Measurements from ENCODE around the gene CCDC120. TPM values are rescaled to one million over a fixed set of nuclear protein-coding genes. Genes with fewer than 3 reads are reported as not detected.

The CCDC120 gene
- total RNA-seq, 4 donors from 2014 or later = 0.07 to 0.55 (median 0.40) TPM

DNA sequence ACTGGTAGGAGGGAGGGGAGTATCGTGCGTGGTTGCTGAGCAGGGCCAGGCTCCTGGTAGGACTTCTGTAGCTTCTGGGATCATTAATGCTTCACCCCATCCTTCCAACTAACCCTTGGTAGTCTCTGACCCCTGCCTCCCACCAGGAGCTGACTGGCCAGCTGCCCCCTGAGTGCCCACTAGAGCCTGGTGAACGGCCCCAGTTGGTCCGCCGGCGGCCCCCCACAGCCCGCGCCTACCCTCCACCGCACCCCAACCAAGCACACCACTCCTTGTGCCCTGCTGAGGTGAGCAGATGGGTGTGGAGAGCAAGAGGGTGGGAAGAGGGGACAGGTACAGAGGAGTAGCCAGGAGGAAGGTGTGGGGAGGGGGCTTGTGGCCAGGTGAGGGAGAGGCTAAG is 4.9 kb downstream of the CCDC120 start:
- in situ Hi-C loops (cut with MboI; ENCODE audit: low sequenced_read_pairs in 4 of 4) (no loop called here), intact Hi-C loops (cut with DNase I; ENCODE audit: low total_unique reads) (no loop called here)
- Histone ChIP-seq H3K4me3 (no peak overlapping the region), H3K27ac (no peak overlapping the region), H3K27me3 (no peaks in the 10 kb centered on the region), H3K36me3 (no peaks in the 10 kb centered on the region), H3K9me3 (no peaks in the 10 kb centered on the region), H3K4me1 (no peaks in the 10 kb centered on the region)
- no peak for TF ChIP-seq POLR2A (IDR thresholded peaks at IDR 0.05)
- TF ChIP-seq, protein P1, sequence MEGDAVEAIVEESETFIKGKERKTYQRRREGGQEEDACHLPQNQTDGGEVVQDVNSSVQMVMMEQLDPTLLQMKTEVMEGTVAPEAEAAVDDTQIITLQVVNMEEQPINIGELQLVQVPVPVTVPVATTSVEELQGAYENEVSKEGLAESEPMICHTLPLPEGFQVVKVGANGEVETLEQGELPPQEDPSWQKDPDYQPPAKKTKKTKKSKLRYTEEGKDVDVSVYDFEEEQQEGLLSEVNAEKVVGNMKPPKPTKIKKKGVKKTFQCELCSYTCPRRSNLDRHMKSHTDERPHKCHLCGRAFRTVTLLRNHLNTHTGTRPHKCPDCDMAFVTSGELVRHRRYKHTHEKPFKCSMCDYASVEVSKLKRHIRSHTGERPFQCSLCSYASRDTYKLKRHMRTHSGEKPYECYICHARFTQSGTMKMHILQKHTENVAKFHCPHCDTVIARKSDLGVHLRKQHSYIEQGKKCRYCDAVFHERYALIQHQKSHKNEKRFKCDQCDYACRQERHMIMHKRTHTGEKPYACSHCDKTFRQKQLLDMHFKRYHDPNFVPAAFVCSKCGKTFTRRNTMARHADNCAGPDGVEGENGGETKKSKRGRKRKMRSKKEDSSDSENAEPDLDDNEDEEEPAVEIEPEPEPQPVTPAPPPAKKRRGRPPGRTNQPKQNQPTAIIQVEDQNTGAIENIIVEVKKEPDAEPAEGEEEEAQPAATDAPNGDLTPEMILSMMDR (IDR thresholded peaks at IDR 0.05 in 4 of 5, conservative IDR thresholded peaks at IDR 0.05 in 1 of 5) = no peak
- ATAC-seq (no peak), DNase-seq (no peak)

DNA sequence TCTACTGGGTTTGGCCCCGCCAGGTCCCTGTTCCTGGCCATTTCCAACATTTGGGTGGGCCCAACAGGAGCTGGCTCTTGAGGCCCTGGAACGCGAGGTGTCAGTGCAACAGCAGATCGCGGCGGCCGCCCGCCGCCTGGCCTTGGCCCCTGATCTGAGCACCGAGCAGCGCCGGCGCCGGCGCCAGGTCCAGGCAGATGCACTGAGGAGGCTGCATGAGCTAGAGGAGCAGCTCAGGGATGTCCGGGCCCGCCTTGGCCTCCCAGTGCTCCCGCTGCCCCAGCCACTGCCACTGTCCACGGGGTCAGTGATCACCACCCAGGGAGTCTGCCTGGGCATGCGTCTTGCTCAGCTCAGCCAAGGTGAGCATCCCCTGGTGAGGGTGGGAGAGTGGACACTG is 5.5 kb downstream of the CCDC120 start:
- H3K4me1 ChIP-seq = no peaks in the 10 kb centered on the region
- intact Hi-C loops (cut with DNase I; ENCODE audit: low total_unique reads) (no loop called here), in situ Hi-C loops (cut with MboI; ENCODE audit: low sequenced_read_pairs in 4 of 4) (no loop called here)
- TF ChIP-seq POLR2A (IDR thresholded peaks at IDR 0.05) = no peak
- TF ChIP-seq, protein P1 (IDR thresholded peaks at IDR 0.05 in 4 of 5, conservative IDR thresholded peaks at IDR 0.05 in 1 of 5) = no peak
- no peak overlapping the region for H3K27ac ChIP-seq
- ATAC-seq (no peak), DNase-seq (no peak)
- no peaks in the 10 kb centered on the region for H3K9me3 ChIP-seq
- no peak overlapping the region for H3K4me3 ChIP-seq
- H3K36me3 ChIP-seq = no peaks in the 10 kb centered on the region
- H3K27me3 ChIP-seq = no peaks in the 10 kb centered on the region

DNA sequence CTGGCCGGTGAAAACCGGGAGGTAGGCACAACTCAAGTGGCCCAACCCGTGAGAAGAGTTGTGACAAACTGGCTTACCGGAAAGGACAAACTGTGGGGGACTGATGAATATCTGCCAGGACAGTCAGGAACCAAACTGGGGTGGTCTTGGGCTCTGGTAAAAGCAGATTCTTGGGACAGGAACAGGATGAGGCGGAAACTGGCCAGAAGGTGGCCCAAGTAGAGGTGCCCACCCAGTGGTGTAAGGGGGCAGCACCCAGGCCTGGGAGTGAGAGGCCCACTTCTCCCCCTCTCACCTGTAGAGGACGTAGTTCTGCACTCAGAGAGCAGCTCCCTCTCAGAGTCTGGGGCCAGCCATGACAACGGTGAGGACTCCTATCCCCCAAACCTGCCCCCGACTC is 5.9 kb downstream of the CCDC120 start:
- H3K36me3 ChIP-seq = no peaks in the 10 kb centered on the region
- DNase-seq (no peak), ATAC-seq (no peak)
- no peak overlapping the region for H3K27ac ChIP-seq
- H3K4me3 ChIP-seq = no peak overlapping the region
- TF ChIP-seq, protein P1 (IDR thresholded peaks at IDR 0.05 in 4 of 5, conservative IDR thresholded peaks at IDR 0.05 in 1 of 5) = no peak
- TF ChIP-seq POLR2A (IDR thresholded peaks at IDR 0.05) = no peak
- H3K9me3 ChIP-seq = no peaks in the 10 kb centered on the region
- in situ Hi-C loops (cut with MboI; ENCODE audit: low sequenced_read_pairs in 4 of 4) (no loop called here), intact Hi-C loops (cut with DNase I; ENCODE audit: low total_unique reads) (no loop called here)
- no peaks in the 10 kb centered on the region for H3K27me3 ChIP-seq
- no peaks in the 10 kb centered on the region for H3K4me1 ChIP-seq

DNA sequence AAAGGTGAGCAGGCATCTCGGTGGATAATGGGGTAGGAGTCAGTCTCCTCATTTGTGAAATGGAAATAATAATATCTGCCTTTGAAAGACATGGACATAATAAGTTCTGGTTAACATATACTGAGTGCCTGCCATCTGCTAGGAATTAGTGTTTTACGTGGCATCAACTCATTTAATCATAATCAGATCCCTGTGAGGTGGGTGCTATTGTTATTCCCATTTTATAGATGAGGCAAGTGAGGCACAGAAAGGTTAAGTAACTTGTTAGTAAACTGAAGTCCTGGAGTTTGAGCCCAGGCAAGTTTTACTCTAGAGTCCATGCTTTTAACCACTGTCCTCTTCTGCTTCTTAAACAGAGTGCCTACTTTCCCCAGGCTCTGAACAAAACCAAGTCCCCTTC is 7.5 kb downstream of the CCDC120 start:
- intact Hi-C loops (cut with DNase I; ENCODE audit: low total_unique reads) (no loop called here), in situ Hi-C loops (cut with MboI; ENCODE audit: low sequenced_read_pairs in 4 of 4) (no loop called here)
- no peak for TF ChIP-seq POLR2A (IDR thresholded peaks at IDR 0.05)
- TF ChIP-seq, protein P1 (IDR thresholded peaks at IDR 0.05 in 4 of 5, conservative IDR thresholded peaks at IDR 0.05 in 1 of 5) = no peak
- Histone ChIP-seq H3K27ac (no peak overlapping the region), H3K4me3 (no peak overlapping the region), H3K9me3 (no peaks in the 10 kb centered on the region), H3K36me3 (no peaks in the 10 kb centered on the region), H3K27me3 (no peaks in the 10 kb centered on the region), H3K4me1 (no peaks in the 10 kb centered on the region)
- DNase-seq (no peak), ATAC-seq (no peak)

DNA sequence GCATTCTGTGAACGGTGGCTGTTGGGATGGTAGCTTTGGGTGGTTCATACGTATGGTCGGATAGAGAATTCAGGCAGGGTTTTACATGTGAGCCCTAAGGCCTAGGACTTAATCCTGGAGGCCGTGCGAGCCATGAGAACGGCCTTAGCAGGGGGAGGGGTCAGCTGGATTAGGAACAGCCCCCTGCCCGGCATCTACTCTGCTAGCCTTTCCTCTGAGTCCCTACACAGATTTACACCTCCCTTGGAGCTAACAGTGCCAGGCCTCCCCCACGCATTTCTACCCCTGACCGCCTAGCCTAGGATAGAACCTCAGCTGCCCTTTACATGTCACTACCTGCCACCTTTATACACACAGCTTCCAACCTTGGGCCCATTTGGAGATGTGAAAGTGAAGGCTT is 7.9 kb downstream of the CCDC120 start:
- ATAC-seq (no peak), DNase-seq (no peak)
- H3K9me3 ChIP-seq = no peaks in the 10 kb centered on the region
- H3K27ac ChIP-seq = no peak overlapping the region
- H3K4me1 ChIP-seq = no peaks in the 10 kb centered on the region
- intact Hi-C loops (cut with DNase I; ENCODE audit: low total_unique reads) = no loop called here
- no peak overlapping the region for H3K4me3 ChIP-seq
- no peaks in the 10 kb centered on the region for H3K36me3 ChIP-seq
- TF ChIP-seq, protein P1 (IDR thresholded peaks at IDR 0.05 in 4 of 5, conservative IDR thresholded peaks at IDR 0.05 in 1 of 5) = no peak
- TF ChIP-seq POLR2A (IDR thresholded peaks at IDR 0.05) = no peak
- in situ Hi-C loops (cut with MboI; ENCODE audit: low sequenced_read_pairs in 4 of 4) = no loop called here
- H3K27me3 ChIP-seq = no peaks in the 10 kb centered on the region

Data from gastrocnemius medialis (tissue), 4 donors.